H9 (cell line): ENCODE data around the gene RPA1. TPM values are rescaled to one million over a fixed set of nuclear protein-coding genes. Genes with fewer than 3 reads are reported as not detected.

ENCODE experiments used
- DNase-seq: peaks from one replicate; pipeline ENCODE4 v3.0.0-alpha.2; 2017
- H2AFZ ChIP-seq: one replicate; pipeline ENCODE4 v1.6.1; 2013; ENCODE audit warnings: mild to moderate bottlenecking, low read length, control low read depth, moderate library complexity
- H2AK5ac ChIP-seq: 2 replicates; pipeline ENCODE4 v1.6.1; 2013; ENCODE audit warnings: low read length, control low read depth, mixed read lengths; ENCODE audit not compliant: insufficient read length
- H2BK120ac ChIP-seq: one replicate; pipeline ENCODE4 v1.6.1; 2013; ENCODE audit warnings: low read depth, mild to moderate bottlenecking, low read length, control low read depth, inconsistent platforms; ENCODE audit not compliant: poor library complexity, severe bottlenecking
- H2BK12ac ChIP-seq: 2 replicates; pipeline ENCODE4 v1.6.1; 2013; ENCODE audit warnings: low read length, control low read depth, mixed read lengths, low read depth; ENCODE audit not compliant: insufficient read length
- H2BK15ac ChIP-seq: 2 replicates; pipeline ENCODE4 v1.6.1; 2013; ENCODE audit warnings: low read depth, low read length, control low read depth
- H2BK20ac ChIP-seq: one replicate; pipeline ENCODE4 v1.6.1; 2013; ENCODE audit warnings: low read depth, mild to moderate bottlenecking, low read length, control low read depth, inconsistent platforms; ENCODE audit not compliant: poor library complexity, severe bottlenecking
- H2BK5ac ChIP-seq: 2 replicates; pipeline ENCODE4 v1.6.1; 2013; ENCODE audit warnings: low read length, control low read depth, mixed read lengths; ENCODE audit not compliant: insufficient read length
- H3K14ac ChIP-seq: 2 replicates; pipeline ENCODE4 v1.6.1; 2013; ENCODE audit warnings: low read length, control low read depth; ENCODE audit not compliant: insufficient read depth
- H3K18ac ChIP-seq: 2 replicates; pipeline ENCODE4 v1.6.1; 2013; ENCODE audit warnings: low read depth, mild to moderate bottlenecking, mixed read lengths, low read length, control low read depth; ENCODE audit not compliant: insufficient read length
- H3K23ac ChIP-seq: 2 replicates; pipeline ENCODE4 v1.6.1; 2013; ENCODE audit warnings: low read length, control low read depth, mixed read lengths, low read depth; ENCODE audit not compliant: insufficient read length
- H3K23me2 ChIP-seq: 2 replicates; pipeline ENCODE4 v1.6.1; 2013; ENCODE audit warnings: low read depth, mild to moderate bottlenecking, mixed read lengths, low read length, control low read depth; ENCODE audit not compliant: insufficient read length, poor library complexity, severe bottlenecking
- H3K27ac ChIP-seq: 2 replicates; pipeline ENCODE4 v1.5.1; 2013; ENCODE audit warnings: low read length, control low read depth, mixed read lengths, low read depth; ENCODE audit not compliant: insufficient read length
- H3K27me3 ChIP-seq: 2 replicates; pipeline ENCODE4 v1.6.1; 2013; ENCODE audit warnings: low read length, control low read depth, inconsistent platforms; ENCODE audit not compliant: insufficient read depth
- H3K4ac ChIP-seq: 2 replicates; pipeline ENCODE4 v1.6.1; 2013; ENCODE audit warnings: low read depth, mild to moderate bottlenecking, control low read depth, inconsistent platforms, low read length, moderate library complexity
- H3K4me1 ChIP-seq: 2 replicates; pipeline ENCODE4 v1.6.1; 2013; ENCODE audit warnings: low read length, control low read depth, inconsistent platforms; ENCODE audit not compliant: insufficient read depth
- H3K4me2 ChIP-seq: 2 replicates; pipeline ENCODE4 v1.6.1; 2013; ENCODE audit warnings: low read length, control low read depth, mixed read lengths; ENCODE audit not compliant: insufficient read length, insufficient read depth
- H3K56ac ChIP-seq: 2 replicates; pipeline ENCODE4 v1.6.1; 2013; ENCODE audit warnings: low read depth, mild to moderate bottlenecking, mixed read lengths, low read length, control low read depth; ENCODE audit not compliant: insufficient read length
- H3K79me1 ChIP-seq: 2 replicates; pipeline ENCODE4 v1.6.1; 2013; ENCODE audit warnings: low read depth, mild to moderate bottlenecking, moderate library complexity, low read length, control low read depth, inconsistent platforms; ENCODE audit not compliant: insufficient read depth, poor library complexity, severe bottlenecking
- H3K79me2 ChIP-seq: 2 replicates; pipeline ENCODE4 v1.6.1; 2013; ENCODE audit warnings: low read length, control low read depth, inconsistent platforms; ENCODE audit not compliant: insufficient read depth
- H3K9ac ChIP-seq: 2 replicates; pipeline ENCODE4 v1.6.1; 2013; ENCODE audit warnings: low read length, control low read depth, mixed read lengths; ENCODE audit not compliant: insufficient read length; ENCODE audit errors: extremely low read depth
- H3K9me3 ChIP-seq: one replicate; pipeline ENCODE4 v1.6.1; 2013; ENCODE audit warnings: low read depth, low read length, inconsistent platforms; ENCODE audit not compliant: control insufficient read depth
- H3T11ph ChIP-seq: one replicate; pipeline ENCODE4 v1.6.1; 2013; ENCODE audit warnings: mild to moderate bottlenecking, low read length, control low read depth, inconsistent platforms
- H4K20me1 ChIP-seq: one replicate; pipeline ENCODE4 v1.6.1; 2013; ENCODE audit not compliant: control insufficient read depth, insufficient read length, insufficient read depth
- H4K5ac ChIP-seq: 2 replicates; pipeline ENCODE4 v1.6.1; 2013; ENCODE audit warnings: low read depth, mild to moderate bottlenecking, mixed read lengths, low read length, control low read depth; ENCODE audit not compliant: insufficient read length
- H4K8ac ChIP-seq: replicated peaks from 2 replicates; pipeline ENCODE4 v1.6.1; 2013; ENCODE audit warnings: low read length, control low read depth, mixed read lengths, low read depth; ENCODE audit not compliant: insufficient read length
- H4K91ac ChIP-seq: 2 replicates; pipeline ENCODE4 v1.6.1; 2013; ENCODE audit warnings: low read depth, mild to moderate bottlenecking, moderate library complexity, mixed read lengths, low read length, control low read depth; ENCODE audit not compliant: insufficient read length
- H3K27ac Mint-ChIP-seq, 3 experiments: 2 replicates in 2 of 3; 3 replicates in 1 of 3; pipeline ENCODE4 v1.8.0; 2020 to 2021; ENCODE audit warnings: mixed read lengths in 3 of 3, mild to moderate bottlenecking in 1 of 3, moderate library complexity in 1 of 3
- H3K27me3 Mint-ChIP-seq: 2 replicates; pipeline ENCODE4 v1.8.0; 2021; ENCODE audit warnings: low read depth, mild to moderate bottlenecking, moderate library complexity, mixed read lengths
- H3K36me3 Mint-ChIP-seq, 3 experiments: 2 replicates in 2 of 3; 3 replicates in 1 of 3; pipeline ENCODE4 v1.8.0; 2020 to 2021; ENCODE audit warnings: low read depth in 3 of 3, mixed read lengths in 3 of 3; ENCODE audit not compliant: insufficient read depth in 1 of 3
- H3K4me1 Mint-ChIP-seq, 2 experiments: 2 replicates each; pipeline ENCODE4 v1.8.0; 2020; ENCODE audit warnings: mixed read lengths in 2 of 2
- H3K4me3 Mint-ChIP-seq, 2 experiments: 2 replicates in 1 of 2; 3 replicates in 1 of 2; pipeline ENCODE4 v1.8.0; 2020 to 2021; ENCODE audit warnings: mild to moderate bottlenecking in 2 of 2, mixed read lengths in 2 of 2, moderate library complexity in 1 of 2
- H3K9me3 Mint-ChIP-seq, 2 experiments: 2 replicates in 1 of 2; 3 replicates in 1 of 2; pipeline ENCODE4 v1.8.0; 2020; ENCODE audit warnings: mild to moderate bottlenecking in 2 of 2, mixed read lengths in 2 of 2, moderate library complexity in 1 of 2
- CTCF ChIP-seq: fragments of 200-600 bp; sonication (generic); conservative IDR thresholded peaks from 3 replicates; pipeline ENCODE4 v1.8.0; 2021; ENCODE audit warnings: antibody characterized with exemption, mild to moderate bottlenecking
- WGBS: extraction: QIAGEN DNeasy Blood & Tissue Kit; methylation state at CpG from one replicate; pipeline ENCODE4 v1.1.7; 2013; ENCODE audit warnings: missing lambda C conversion rate, low lambda C conversion rate, mixed read lengths; ENCODE audit not compliant: insufficient read length; ENCODE audit errors: extremely low coverage; 5-methylcytosine and 5-hydroxymethylcytosine counted together
- total RNA-seq: library from RNA; stranded (reverse); gene quantifications from 2 replicates; pipeline ENCODE4 v1.2.1, GENCODE V29; 2021

The RPA1 gene
- total RNA-seq, 1 experiment from 2014 or later = 215 TPM

GRCh38 chr17:1946021-1946932, 116.5 kb downstream of the RPA1 start:
- no peak overlapping the region for H3K14ac ChIP-seq
- no peak overlapping the region for H4K8ac ChIP-seq
- no peak overlapping the region for H3K4me2 ChIP-seq
- Mint-ChIP-seq H3K27me3 (peaks cover 28% of the 10 kb centered on the region), H3K36me3 (no peaks in the 10 kb centered on the region), H3K27ac (no peak overlapping the region; a peak in 1 of 7 replicates), H3K4me1 (peaks cover 0 to 12% of the 10 kb centered on the region in 2 experiments; a peak in 2 of 4 replicates), H3K4me3 (no peak overlapping the region; a peak in 1 of 5 replicates), H3K9me3 (no peaks in the 10 kb centered on the region; a peak in 2 of 5 replicates)
- no peaks in the 10 kb centered on the region for H3K27me3 ChIP-seq
- no peak overlapping the region for H2AFZ ChIP-seq
- no CpG with 5 or more reads among the region's 20 CpGs for WGBS
- no peak overlapping the region for H2BK5ac ChIP-seq
- H2AK5ac ChIP-seq = no peak overlapping the region
- H3K4ac ChIP-seq = no peak overlapping the region
- no peak overlapping the region for H3K27ac ChIP-seq
- H4K5ac ChIP-seq = no peak overlapping the region
- no peak overlapping the region for H2BK15ac ChIP-seq
- no peak overlapping the region for H2BK120ac ChIP-seq
- no peak for DNase-seq
- H2BK20ac ChIP-seq = no peak overlapping the region
- no peak overlapping the region for H3K9ac ChIP-seq
- no peaks in the 10 kb centered on the region for H3K79me2 ChIP-seq
- no peak overlapping the region for H3K23ac ChIP-seq
- H3K23me2 ChIP-seq = peaks cover 3% of the 10 kb centered on the region
- H3K4me1 ChIP-seq = no peaks in the 10 kb centered on the region
- H3K79me1 ChIP-seq = no peaks in the 10 kb centered on the region
- no peaks in the 10 kb centered on the region for H3K9me3 ChIP-seq
- H2BK12ac ChIP-seq = no peak overlapping the region
- no peak for TF ChIP-seq CTCF
- no peak overlapping the region for H4K91ac ChIP-seq
- H3K56ac ChIP-seq = no peak overlapping the region
- no peaks in the 10 kb centered on the region for H4K20me1 ChIP-seq
- H3K18ac ChIP-seq = no peak overlapping the region
- no peak overlapping the region for H3T11ph ChIP-seq
